ENCODE results near the gene CLEC3A.

DNA sequence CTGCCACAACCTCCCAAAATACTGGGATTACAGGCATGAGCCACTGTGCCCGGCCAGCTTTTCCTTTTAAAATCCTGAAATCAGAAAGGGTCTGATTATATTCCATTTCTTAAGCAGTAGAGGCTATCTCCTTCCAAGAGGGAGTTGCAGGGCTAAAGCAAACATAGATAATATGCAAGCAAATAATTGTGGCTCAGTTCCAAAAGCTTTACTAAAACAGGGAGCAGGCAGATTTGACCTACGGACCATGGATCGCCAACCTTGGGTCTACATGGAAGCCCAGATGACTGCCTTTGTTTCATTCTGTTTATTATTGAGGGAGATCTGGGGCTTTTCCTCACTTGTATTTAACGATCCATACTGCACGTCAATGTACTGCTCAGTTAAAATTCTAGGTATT, 38.5 kb downstream of the CLEC3A start:
- TF ChIP-seq, protein P1, sequence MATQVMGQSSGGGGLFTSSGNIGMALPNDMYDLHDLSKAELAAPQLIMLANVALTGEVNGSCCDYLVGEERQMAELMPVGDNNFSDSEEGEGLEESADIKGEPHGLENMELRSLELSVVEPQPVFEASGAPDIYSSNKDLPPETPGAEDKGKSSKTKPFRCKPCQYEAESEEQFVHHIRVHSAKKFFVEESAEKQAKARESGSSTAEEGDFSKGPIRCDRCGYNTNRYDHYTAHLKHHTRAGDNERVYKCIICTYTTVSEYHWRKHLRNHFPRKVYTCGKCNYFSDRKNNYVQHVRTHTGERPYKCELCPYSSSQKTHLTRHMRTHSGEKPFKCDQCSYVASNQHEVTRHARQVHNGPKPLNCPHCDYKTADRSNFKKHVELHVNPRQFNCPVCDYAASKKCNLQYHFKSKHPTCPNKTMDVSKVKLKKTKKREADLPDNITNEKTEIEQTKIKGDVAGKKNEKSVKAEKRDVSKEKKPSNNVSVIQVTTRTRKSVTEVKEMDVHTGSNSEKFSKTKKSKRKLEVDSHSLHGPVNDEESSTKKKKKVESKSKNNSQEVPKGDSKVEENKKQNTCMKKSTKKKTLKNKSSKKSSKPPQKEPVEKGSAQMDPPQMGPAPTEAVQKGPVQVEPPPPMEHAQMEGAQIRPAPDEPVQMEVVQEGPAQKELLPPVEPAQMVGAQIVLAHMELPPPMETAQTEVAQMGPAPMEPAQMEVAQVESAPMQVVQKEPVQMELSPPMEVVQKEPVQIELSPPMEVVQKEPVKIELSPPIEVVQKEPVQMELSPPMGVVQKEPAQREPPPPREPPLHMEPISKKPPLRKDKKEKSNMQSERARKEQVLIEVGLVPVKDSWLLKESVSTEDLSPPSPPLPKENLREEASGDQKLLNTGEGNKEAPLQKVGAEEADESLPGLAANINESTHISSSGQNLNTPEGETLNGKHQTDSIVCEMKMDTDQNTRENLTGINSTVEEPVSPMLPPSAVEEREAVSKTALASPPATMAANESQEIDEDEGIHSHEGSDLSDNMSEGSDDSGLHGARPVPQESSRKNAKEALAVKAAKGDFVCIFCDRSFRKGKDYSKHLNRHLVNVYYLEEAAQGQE (IDR thresholded peaks at IDR 0.05; ENCODE audit: low read depth) = no peak
- no peak for TF ChIP-seq EP300 (IDR thresholded peaks at IDR 0.05; ENCODE audit: borderline replicate concordance)
- TF ChIP-seq RAD21 (IDR thresholded peaks at IDR 0.05; ENCODE audit: low read depth) = no peak
- TF ChIP-seq CREB1 (IDR thresholded peaks at IDR 0.05; ENCODE audit: low read depth) = no peak
- no peak for TF ChIP-seq EGR1 (IDR thresholded peaks at IDR 0.05)
- TF ChIP-seq YY1 (IDR thresholded peaks at IDR 0.05; ENCODE audit: low read depth) = no peak
- no peak for TF ChIP-seq FOXM1 (IDR thresholded peaks at IDR 0.05; ENCODE audit: borderline replicate concordance, low read depth)
- no peak for TF ChIP-seq TCF12 (IDR thresholded peaks at IDR 0.05; ENCODE audit: low read depth)
- no peak for TF ChIP-seq CEBPB (IDR thresholded peaks at IDR 0.05)
- TF ChIP-seq, protein P2, sequence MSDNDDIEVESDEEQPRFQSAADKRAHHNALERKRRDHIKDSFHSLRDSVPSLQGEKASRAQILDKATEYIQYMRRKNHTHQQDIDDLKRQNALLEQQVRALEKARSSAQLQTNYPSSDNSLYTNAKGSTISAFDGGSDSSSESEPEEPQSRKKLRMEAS (IDR thresholded peaks at IDR 0.05) = no peak
- no peak for TF ChIP-seq TEAD4 (IDR thresholded peaks at IDR 0.05)
- no peak for TF ChIP-seq ZBTB7A (IDR thresholded peaks at IDR 0.05; ENCODE audit: low read depth)

Measured in Ishikawa (cell line).